ENCODE measurements around the gene SFN.

Gene SFN

DNA sequence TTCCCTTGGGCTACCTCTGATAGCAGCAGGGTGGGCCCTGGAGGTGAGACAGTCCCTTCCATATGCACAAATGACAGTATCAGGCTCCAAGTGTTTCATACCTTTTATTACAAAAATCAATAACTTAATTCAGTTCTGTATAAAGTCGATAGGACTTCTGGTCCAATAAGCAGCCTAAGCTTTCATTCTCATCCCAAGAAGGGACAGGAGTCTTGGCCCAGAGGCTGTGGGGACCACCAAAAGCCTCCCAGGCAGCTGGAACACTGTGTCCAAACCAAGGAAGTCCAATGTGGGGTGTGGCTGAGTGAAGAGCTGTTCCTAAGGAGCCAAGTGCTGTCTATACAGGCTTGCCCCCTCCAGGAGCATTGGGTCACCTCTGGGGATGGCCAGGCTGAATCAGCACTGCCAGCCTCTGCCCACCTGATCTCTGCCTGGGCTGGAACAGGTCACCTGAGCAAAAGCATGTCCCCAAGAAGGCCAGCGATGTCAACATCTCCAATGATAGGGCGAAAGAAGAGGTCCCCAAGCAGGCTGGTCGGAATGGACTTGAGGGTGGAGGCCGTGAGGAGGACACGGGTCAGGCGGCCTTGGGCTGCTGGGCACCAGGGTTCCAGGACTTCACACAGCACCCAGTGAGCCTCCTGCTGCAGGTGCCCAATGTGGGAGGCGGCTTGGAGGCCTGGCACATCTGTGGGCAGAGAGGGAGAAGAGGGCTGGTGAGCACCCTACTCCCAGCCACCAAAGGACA lies 48.6 kb downstream of the SFN start:
- no peak overlapping the region for H3K4me3 ChIP-seq (ENCODE audit: control insufficient read depth, low read depth, low read length)
- TF ChIP-seq, protein P1, sequence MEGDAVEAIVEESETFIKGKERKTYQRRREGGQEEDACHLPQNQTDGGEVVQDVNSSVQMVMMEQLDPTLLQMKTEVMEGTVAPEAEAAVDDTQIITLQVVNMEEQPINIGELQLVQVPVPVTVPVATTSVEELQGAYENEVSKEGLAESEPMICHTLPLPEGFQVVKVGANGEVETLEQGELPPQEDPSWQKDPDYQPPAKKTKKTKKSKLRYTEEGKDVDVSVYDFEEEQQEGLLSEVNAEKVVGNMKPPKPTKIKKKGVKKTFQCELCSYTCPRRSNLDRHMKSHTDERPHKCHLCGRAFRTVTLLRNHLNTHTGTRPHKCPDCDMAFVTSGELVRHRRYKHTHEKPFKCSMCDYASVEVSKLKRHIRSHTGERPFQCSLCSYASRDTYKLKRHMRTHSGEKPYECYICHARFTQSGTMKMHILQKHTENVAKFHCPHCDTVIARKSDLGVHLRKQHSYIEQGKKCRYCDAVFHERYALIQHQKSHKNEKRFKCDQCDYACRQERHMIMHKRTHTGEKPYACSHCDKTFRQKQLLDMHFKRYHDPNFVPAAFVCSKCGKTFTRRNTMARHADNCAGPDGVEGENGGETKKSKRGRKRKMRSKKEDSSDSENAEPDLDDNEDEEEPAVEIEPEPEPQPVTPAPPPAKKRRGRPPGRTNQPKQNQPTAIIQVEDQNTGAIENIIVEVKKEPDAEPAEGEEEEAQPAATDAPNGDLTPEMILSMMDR (conservative IDR thresholded peaks at IDR 0.05; ENCODE audit: control insufficient read depth, insufficient read depth, low read depth, low read length): no peak

DNA sequence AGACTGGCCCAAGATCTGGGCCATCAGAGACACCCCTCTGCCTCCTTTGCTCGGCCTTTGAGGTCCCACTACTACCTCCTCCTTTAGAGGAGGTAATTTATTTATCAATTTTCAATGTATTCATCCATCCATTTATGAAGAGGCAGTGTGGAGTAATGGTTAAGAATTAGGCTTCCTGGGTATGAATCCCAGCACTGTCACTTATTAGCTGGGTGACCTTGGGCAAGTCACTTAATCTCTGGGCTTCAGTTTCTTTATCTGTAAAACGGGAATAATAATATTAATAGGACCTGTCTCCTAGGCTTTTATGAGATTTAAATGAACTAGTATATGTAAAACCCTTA lies 49.2 kb downstream of the SFN start:
- TF ChIP-seq, protein P1 (conservative IDR thresholded peaks at IDR 0.05; ENCODE audit: control insufficient read depth, insufficient read depth, low read depth, low read length): no peak
- DNase-seq (ENCODE audit: low read depth): no peak
- H3K4me3 ChIP-seq (ENCODE audit: control insufficient read depth, low read depth, low read length): no peak overlapping the region

More for the DNA sequence above, 48.6 kb downstream of the SFN start:
- DNase-seq (ENCODE audit: low read depth): no peak

DNA sequence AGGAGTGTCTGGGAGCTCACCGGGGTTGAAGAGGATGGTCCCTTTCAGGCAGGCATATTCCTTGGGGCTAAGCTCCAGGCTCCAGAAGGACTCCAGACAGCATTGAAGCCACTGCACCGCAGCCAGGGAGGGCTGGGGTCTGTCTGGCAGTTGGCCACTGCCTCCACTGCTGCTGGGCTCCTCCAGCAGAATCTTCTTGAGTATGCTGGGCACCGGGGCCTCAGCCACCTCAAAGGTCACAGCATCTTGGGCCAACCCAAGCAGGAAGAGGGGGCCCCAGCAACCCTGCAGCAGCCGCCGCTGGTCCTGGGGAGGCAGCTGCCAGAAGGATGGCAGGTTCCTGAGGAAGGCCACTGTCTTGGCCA lies 50.4 kb downstream of the SFN start:
- H3K4me3 ChIP-seq (ENCODE audit: control insufficient read depth, low read depth, low read length): no peak overlapping the region
- TF ChIP-seq, protein P1 (conservative IDR thresholded peaks at IDR 0.05; ENCODE audit: control insufficient read depth, insufficient read depth, low read depth, low read length): no peak
- DNase-seq (ENCODE audit: low read depth): no peak

All from fibroblast of mammary gland (primary cell).